Amygdala (tissue), 56 donors: Measurements from ENCODE around the gene ARL13B.
A peak's percentile ranks its signal among the peaks of the same experiment; 100 is the strongest.
"Not testable (repeated sequence)": the region's sequence is repeated elsewhere in the genome, so short reads cannot be mapped to it uniquely, and the experiment has no call there.

ENCODE experiments used
- DNase-seq, 56 donors: peaks; one replicate each; lab custom pipeline; 2025; lab: John Stamatoyannopoulos, UW

The ARL13B gene

GRCh38 chr3:93979850-93980676 is at the start of gene ARL13B:
TSS of gene ARL13B (plus strand) at chr3:93980155. CDS start at chr3:93980424, 269 bp downstream.
- peak; percentile 47 to 99 (median 94) for DNase-seq

- no peak for DNase-seq
These were observed 48.2 kb upstream of the ARL13B start for GRCh38 chr3:93931597-93932229.

GRCh38 chr3:93934366-93935046 is 45.4 kb upstream of the ARL13B start:
- no peak for DNase-seq

- no peak for DNase-seq
These were observed 43.4 kb upstream of the ARL13B start for GRCh38 chr3:93936549-93936948.

GRCh38 chr3:93937485-93937884 is 42.5 kb upstream of the ARL13B start:
- not testable (repeated sequence) for DNase-seq

DNA sequence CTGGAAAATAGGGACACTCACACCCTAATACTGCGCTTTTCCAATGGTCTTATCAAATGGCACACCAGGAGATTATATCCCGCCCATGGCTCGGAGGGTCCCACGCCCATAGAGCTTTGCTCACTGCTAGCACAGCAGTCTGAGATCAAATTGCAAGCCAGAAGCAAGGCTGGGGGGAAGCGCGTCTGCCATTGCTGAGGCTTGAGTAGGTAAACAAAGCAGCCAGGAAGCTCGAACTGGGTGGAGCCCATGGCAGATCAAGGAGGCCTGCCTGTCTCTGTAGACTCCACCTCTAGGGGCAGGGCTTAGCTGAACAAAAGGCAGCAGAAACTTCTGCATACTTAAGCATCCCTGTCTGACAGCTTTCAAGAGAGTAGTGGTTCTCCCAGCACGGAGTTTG is 30.0 kb upstream of the ARL13B start:
- DNase-seq, result not testable (repeated sequence)

GRCh38 chr3:93961026-93961425 is 18.9 kb upstream of the ARL13B start:
- no peak for DNase-seq

GRCh38 chr3:93961489-93961888 is 18.5 kb upstream of the ARL13B start:
- no peak for DNase-seq

DNA sequence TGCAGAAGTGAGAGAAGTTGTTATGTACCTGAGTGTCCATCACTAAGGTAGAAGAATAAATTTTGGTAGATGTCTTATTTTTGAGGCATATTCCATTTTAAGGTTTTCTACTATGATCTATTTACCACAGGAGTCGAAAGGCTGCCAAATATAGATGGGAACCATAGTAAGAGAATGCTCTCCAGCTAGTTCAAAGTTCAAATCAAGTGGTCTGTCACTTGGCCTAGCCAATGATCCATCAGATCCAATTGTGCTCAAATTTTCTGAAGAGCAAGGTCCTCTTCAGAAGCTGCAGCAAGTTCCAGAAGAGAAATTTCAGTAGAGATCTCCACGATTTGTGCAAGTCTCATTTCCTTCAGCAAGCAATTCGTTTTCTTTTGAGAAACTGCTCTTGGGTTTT is 17.2 kb upstream of the ARL13B start:
- DNase-seq, result no peak

DNA sequence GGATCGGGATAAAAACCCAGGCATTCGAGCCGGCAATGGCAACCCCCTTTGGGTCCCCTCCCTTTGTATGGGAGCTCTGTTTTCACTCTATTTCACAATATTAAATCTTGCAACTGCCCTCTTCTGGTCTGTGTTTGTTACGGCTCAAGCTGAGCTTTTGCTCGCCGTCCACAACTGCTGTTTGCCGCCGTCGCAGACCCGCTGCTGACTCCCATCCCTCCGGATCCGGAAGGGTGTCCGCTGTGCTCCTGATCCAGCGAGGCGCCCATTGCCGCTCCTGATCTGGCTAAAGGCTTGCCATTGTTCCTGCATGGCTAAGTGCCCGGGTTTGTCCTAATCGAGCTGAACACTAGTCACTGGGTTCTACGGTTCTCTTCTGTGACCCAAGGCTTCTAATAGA is 14.8 kb upstream of the ARL13B start:
- DNase-seq, result not testable (repeated sequence)

DNA sequence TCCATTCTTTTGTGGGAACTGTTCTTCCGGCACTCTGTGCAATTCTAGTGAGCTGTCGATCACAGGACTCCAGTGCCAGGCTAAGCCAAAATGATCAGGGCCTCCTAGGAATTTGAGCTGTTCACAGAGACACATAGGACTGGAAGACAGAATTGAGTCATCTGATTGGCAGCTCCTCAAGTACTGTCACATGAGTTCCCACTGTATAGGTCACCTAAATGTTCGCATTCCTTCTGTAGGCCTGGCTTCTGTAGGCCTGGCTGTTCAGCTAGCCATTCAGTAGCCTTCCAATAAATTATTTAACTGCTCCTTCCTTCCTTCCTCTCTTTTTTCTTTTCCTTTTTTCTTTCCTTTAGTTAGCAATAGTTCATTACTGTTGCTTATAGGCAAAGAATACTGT is 10.5 kb upstream of the ARL13B start:
- DNase-seq, result no peak

DNA sequence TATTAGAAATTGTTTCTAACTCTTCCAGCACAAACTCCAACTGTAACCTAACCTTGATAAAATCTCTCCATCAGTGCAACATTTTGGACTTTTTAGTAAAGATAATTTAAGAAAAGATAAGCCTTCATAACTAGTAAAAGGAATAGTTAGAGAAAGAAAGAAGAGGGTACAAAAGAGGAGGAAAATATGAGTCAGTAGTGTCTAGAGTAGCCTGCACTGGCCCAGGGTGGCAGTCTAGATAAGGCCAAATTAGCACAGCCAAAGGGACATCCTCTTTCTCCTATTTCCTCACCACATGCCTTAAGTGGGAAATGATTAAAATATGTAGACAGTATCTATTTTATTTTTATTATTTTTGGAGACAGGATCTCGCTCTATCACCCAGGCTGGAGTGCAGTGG is 10.0 kb upstream of the ARL13B start:
- DNase-seq, result no peak

DNA sequence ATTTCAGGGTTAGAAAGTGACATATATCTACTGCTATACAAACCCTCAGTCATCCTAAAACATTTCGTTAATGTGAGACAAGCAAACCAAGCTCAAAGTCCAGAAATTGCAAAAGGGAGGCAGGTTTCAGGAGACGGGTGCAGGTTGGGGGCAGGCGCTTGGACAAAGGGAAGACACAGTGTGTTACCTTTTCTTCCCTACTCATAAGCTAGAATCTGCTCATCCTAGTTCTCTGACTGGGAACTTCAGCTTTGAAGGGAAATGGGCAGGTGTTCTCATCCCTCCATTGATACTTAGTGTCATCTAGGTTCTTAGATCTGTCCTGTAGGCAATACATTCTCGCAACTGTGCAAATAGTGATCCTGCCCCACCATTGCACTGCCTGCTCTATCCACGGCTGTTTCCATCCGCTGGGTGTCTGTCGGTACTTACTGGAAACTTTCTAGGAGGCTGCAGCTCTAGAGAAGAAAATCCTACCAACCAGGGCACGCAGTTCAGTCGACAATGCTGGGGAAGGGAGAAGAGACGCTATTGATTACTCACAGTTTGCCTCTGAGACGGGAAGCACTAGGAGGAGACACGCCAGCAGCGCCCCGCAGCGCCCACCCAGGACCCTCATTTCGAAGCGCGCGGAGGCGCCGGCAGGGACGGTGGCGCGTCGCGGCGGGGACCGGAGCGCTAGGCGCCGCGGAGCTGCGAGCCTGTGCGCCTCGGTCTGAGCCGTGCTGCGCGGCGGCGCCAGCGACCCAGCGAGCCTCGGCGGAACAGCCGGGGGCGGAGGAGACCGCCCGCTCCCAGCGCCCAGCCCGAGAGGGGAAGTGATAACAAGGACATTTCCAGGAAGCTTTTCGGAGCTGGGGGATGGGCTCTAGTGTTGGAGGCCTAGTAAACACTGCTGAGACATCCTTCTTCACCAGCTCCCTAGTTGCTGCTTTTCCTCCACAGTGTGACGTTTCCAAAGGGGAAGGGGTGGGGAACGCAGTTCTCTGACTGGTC is 6.5 kb upstream of the ARL13B start, which contains the start of gene PROS1:
Gene PROS1, minus strand, starts transcription at position 766 of the 996 bp plus-strand sequence. Its CDS starts 147 bp downstream, at position 619.
- peak in 53 of 56 donors; percentile 7 to 77 (median 47) for DNase-seq

DNA sequence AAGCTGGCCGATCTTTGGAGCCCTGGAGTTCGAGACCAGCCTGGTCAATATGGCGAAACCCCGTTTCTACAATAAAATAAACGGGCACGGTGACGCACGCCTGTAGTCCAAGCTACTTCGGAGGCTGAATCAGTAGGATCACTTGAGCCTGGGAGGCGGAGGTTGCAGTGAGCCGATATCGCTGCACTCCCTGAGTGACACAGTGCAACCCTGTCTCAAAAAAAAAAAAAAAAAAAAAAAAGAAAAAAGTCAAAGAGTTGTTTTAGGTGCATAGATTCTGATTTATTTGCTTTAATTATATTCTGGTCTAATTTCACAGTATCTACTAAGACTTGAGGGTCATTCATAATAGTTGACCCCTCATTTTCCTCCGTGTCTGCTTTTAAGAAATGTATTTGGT is 1.7 kb downstream of the ARL13B start:
- no peak for DNase-seq

- no peak for DNase-seq
These were observed 3.5 kb downstream of the ARL13B start for GRCh38 chr3:93983408-93983807.

DNA sequence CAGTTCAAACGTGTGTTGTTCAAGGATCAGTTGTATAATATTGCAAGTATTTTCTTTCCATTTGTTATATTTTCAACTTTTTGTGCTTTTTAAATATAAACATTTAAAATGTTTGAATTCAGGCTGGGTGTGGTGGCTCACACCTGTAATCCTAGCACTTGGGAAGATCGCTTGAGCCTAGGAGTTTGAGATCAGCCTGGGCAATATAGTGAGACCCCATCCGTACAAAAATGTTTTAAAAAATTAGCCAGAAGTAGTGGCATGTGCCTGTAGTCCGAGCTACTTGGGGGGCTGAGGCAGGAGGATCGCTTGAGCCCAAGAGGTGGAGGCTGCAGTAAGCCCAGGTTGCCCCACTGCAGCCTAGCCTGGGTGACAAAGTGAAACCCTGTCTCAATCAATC is 4.7 kb downstream of the ARL13B start:
- DNase-seq, result no peak

DNA sequence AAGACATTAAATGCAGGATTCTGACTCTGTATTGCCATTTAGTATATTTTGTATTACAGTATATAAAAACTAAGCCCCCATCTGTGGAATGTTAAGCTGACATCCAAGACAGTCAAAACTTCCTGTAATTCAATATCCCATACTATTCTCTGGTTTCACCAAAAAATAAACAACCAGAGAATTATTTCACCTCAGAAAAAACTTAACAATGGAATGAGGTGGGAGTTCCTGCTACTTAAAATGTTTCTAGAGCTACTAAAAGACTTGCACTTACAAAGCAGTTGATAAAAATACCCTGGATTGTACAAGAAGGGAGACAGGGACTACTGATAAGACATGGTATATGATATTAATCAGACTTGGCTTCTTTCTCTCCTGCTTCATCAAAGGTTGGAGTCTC is 8.3 kb downstream of the ARL13B start:
- no peak for DNase-seq

GRCh38 chr3:93988764-93989163 is 8.8 kb downstream of the ARL13B start:
- DNase-seq, result no peak

DNA sequence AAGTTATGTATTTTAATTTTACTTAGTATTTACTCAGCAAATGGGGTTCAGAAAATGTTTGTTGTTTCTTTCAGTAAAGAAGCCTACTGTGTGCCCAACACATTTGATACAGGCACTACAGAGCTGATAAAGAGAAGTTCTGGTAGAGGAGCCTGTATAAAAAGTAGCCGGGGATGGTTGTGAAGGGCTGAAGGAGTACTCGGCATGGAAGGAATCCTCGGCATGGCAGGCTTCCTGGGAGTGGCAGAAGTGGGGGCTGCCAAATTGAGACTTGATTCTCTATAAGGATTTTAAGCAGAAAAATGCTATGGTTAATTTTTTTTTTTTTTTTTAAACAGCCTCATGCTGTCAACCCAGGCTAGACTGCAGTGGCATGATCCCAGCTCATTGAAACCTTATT is 9.3 kb downstream of the ARL13B start:
- DNase-seq, result no peak

- no peak for DNase-seq
These were observed 11.7 kb downstream of the ARL13B start for GRCh38 chr3:93991631-93992030.
